ENCODE measurements around the gene TOPBP1.

The TOPBP1 gene

DNA sequence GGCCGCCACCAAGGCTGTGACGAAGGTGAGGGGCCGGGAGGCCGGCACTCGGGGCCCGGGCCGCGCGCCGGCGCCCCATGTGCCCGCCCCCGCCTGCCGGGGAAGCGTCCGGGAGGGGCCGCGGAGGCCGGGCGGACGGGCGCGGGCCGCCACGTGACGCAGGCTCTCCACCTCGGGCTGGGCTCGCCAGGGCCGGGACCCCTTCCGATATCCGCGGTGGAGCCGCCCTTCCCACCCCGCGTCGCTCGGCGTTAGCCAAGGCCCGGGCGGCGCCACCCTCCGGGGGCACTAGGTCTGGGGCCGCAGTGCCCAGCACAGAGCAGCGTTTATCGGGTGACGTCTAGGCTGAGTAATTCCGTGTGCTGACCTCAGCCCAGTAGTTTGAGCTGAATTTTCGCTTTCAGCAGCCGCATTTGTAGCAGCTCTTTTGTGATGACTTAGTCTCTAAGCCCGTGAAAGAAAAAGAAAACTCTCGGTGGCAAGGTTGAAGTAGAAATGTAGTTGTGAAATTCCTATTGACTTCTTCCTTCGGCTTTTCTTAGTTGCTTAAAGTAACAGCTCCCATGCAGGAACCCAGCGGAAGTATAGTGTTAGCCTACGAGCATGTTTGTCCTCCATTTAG lies 87.4 kb downstream of the TOPBP1 start:
- in situ Hi-C loops (cut with HindIII; ENCODE audit: low sequenced_read_pairs), result no loop called here
- DNase-seq (ENCODE audit: low read depth, low spot score), result peak; percentile 75
- peak overlapping the region; percentile 73 for H3K4me3 ChIP-seq (ENCODE audit: low read depth, low read length)
- TF ChIP-seq, protein P1, sequence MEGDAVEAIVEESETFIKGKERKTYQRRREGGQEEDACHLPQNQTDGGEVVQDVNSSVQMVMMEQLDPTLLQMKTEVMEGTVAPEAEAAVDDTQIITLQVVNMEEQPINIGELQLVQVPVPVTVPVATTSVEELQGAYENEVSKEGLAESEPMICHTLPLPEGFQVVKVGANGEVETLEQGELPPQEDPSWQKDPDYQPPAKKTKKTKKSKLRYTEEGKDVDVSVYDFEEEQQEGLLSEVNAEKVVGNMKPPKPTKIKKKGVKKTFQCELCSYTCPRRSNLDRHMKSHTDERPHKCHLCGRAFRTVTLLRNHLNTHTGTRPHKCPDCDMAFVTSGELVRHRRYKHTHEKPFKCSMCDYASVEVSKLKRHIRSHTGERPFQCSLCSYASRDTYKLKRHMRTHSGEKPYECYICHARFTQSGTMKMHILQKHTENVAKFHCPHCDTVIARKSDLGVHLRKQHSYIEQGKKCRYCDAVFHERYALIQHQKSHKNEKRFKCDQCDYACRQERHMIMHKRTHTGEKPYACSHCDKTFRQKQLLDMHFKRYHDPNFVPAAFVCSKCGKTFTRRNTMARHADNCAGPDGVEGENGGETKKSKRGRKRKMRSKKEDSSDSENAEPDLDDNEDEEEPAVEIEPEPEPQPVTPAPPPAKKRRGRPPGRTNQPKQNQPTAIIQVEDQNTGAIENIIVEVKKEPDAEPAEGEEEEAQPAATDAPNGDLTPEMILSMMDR (IDR thresholded peaks at IDR 0.05; ENCODE audit: low read depth, low read length), result no peak

DNA sequence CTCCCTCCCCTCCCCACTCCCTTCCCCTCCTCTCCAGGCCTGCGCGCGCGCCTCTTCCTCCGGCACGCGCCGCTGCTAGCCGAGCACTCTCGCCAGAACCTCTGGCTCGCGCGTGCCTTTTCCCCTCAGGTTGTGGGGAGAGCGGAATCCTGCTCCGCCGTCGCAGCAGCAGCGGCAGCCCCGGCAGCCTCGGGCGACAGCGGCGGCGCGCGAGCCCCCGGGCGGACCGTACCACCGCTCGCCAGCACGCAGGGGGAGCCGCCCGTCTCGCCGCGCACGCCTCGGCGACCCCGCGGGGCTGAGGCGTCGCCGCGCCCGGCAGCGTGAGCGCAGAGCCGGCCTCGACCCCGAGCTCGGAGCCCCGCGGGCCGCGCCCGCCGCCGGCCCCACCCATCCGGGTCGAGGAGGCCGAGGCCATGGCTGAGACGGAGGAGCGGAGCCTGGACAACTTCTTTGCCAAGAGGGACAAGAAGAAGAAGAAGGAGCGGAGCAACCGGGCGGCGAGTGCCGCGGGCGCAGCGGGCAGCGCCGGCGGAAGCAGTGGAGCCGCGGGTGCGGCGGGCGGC lies 88.0 kb downstream of the TOPBP1 start, which contains the start of gene CDV3:
CDV3 (plus strand) TSS at position 58 of the 566 bp plus-strand sequence; CDS start at position 417, 359 bp downstream.
- H3K4me3 ChIP-seq (ENCODE audit: low read depth, low read length), result peak within 1 kb of the TSS; percentile 73
- TF ChIP-seq, protein P1 (IDR thresholded peaks at IDR 0.05; ENCODE audit: low read depth, low read length), result no peak
- in situ Hi-C loops (cut with HindIII; ENCODE audit: low sequenced_read_pairs), result no loop called here
- DNase-seq (ENCODE audit: low read depth, low spot score), result no peak

DNA sequence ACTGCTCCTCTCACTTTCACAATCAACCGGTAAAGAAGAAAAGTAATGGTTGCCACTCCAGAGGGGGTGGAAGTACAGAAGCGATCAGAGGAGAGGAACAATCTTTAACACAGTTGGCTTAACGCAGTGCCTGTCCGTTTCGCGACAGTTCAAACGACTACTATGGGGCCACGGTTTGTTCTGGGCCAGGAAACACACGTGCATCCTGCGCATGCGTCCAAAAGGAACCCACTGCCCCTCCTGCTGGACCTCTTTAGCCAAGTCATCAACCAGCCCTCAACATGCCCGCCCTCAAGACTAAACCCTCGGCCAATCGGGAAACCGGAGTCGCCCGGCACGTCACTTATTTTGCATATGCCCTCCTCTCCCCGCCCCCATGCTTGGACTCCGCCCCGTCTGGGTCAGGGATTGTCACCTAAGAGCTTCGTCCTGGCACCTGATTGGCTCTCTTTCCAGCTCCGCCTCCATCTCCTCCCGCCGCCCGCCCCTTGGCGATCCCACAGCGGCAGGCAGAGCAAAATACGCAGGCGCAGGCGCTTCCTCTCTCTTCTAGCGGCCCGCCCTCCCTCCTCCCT lies 88.6 kb downstream of the TOPBP1 start:
- in situ Hi-C loops (cut with HindIII; ENCODE audit: low sequenced_read_pairs), result no loop called here
- TF ChIP-seq, protein P1 (IDR thresholded peaks at IDR 0.05; ENCODE audit: low read depth, low read length), result peak; percentile 20
- peak overlapping the region; percentile 73 for H3K4me3 ChIP-seq (ENCODE audit: low read depth, low read length)
- peak; percentile 100 for DNase-seq (ENCODE audit: low read depth, low spot score)

DNA sequence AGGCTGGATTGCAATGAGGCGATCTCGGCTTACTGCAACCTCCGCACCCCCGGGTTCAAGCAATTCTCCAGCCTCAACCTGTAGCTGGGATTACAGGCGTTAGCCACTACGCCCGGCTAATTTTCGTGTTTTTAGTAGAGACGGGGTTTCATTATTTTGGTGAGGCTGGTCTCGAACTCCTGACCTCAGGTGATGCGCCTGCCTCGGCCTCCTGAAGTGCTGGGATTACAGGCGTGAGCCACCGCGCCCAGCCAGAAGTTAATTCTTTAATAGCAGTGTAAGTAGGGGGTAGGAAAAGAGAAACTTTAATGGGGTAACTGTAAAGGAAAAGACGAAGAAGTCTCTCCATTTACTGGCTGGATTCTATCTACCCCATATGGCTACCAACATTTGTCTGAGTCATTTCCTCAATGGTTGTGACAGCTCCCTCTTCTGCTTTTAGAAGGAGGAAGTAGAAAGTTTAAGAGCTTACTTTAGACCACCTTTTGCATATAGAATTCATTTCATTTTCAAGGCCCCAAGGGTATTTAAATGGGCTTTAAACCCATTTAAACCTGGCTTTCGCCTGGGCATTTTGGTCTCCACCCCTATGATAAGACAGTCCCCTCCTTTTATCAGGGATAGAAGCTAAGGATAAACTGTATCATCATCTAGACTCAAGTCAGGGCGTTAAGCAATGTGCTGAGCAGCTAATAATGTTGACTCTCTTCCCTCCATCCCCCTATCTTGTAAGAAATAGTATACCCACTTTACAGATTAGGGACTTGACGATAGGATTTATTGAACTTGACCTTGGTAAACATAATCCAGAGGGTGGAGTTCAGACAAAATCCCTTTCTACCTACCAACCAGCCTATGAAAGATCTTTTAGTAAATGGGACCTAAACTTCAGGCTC lies 89.3 kb downstream of the TOPBP1 start:
- TF ChIP-seq, protein P1 (IDR thresholded peaks at IDR 0.05; ENCODE audit: low read depth, low read length), result no peak
- in situ Hi-C loops (cut with HindIII; ENCODE audit: low sequenced_read_pairs), result no loop called here
- no peak for DNase-seq (ENCODE audit: low read depth, low spot score)
- no peak overlapping the region for H3K4me3 ChIP-seq (ENCODE audit: low read depth, low read length)

DNA sequence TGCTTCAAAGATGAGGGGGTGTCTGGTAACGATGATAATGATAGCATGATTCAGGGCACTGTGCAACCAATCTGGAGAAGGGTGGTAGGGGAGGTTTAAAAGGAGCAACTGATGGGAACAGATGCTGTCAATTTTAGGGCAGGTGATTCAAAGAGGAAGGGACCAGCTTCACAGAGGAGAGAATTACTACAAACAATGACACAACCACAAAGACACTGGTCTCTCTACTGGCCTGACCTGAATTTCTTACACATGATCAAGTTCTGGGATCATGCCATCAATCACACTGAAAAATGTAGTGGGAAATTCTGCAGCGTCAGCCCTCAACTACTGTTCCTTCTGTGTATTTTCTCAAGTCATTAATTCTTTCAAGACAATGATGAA lies 90.8 kb downstream of the TOPBP1 start:
- in situ Hi-C loops (cut with HindIII; ENCODE audit: low sequenced_read_pairs), result no loop called here
- TF ChIP-seq, protein P1 (IDR thresholded peaks at IDR 0.05; ENCODE audit: low read depth, low read length), result no peak
- H3K4me3 ChIP-seq (ENCODE audit: low read depth, low read length), result no peak overlapping the region

More for the DNA sequence above, 90.8 kb downstream of the TOPBP1 start:
- peak; percentile 33 for DNase-seq (ENCODE audit: low read depth, low spot score)

Measured in astrocyte of the spinal cord (primary cell).